HepG2 (cell line): ENCODE measurements around the gene ATP6V0D1. TPM values are rescaled to one million over a fixed set of nuclear protein-coding genes. Genes with fewer than 3 reads are reported as not detected.

Experiments
- FOXM1 ChIP-seq: sonication (generic); formaldehyde crosslinking; IDR thresholded peaks from 2 replicates; pipeline ENCODE4 v1.5.0; 2020; ENCODE audit warnings: missing genetic modification reagents
- GLMP ChIP-seq: sonication (generic); formaldehyde crosslinking; IDR thresholded peaks from 2 replicates; pipeline ENCODE4 v1.9.0; 2021; ENCODE audit warnings: missing genetic modification reagents, mild to moderate bottlenecking, borderline replicate concordance
- HOXA7 ChIP-seq: sonication (generic); formaldehyde crosslinking; IDR thresholded peaks from 2 replicates; pipeline ENCODE4 v1.8.1; 2022; ENCODE audit warnings: mild to moderate bottlenecking, missing genetic modification reagents, moderate library complexity
- KAT8 ChIP-seq: IDR thresholded peaks from 2 replicates; pipeline ENCODE4 v1.6.1; 2016; ENCODE audit warnings: missing genetic modification reagents, missing compliant biosample characterization
- KLF16 ChIP-seq, 2 experiments: sonication (generic) in 1 of 2; formaldehyde crosslinking in 1 of 2; IDR thresholded peaks; 2 replicates each; pipeline versions ENCODE4 v1.6.1 to v1.8.0; 2016 to 2023; ENCODE audit warnings: missing genetic modification reagents in 2 of 2, missing compliant biosample characterization in 1 of 2
- NFAT5 ChIP-seq: sonication (generic); formaldehyde crosslinking; IDR thresholded peaks from 2 replicates; pipeline ENCODE4 v1.4.0; 2020; ENCODE audit warnings: missing genetic modification reagents
- NFRKB ChIP-seq: fragments of 450-650 bp; IDR thresholded peaks from 2 replicates; pipeline ENCODE4 v1.6.1; 2017
- PAXIP1 ChIP-seq: sonication (generic); formaldehyde crosslinking; conservative IDR thresholded peaks from 2 replicates; pipeline ENCODE4 v1.4.0; 2020; ENCODE audit warnings: mild to moderate bottlenecking, missing genetic modification reagents, moderate library complexity
- RAD51 ChIP-seq: fragments of 450-650 bp; IDR thresholded peaks from 2 replicates; pipeline ENCODE4 v1.6.1; 2016; ENCODE audit warnings: borderline replicate concordance
- ZBTB14 ChIP-seq: sonication (generic); formaldehyde crosslinking; IDR thresholded peaks from 2 replicates; pipeline ENCODE4 v1.4.0; 2020; ENCODE audit warnings: missing genetic modification reagents
- ZBTB26 ChIP-seq: IDR thresholded peaks from 2 replicates; pipeline ENCODE4 v1.6.1; 2016; ENCODE audit warnings: missing compliant biosample characterization, missing genetic modification reagents, borderline replicate concordance
- ZFP91 ChIP-seq: sonication (generic); formaldehyde crosslinking; IDR thresholded peaks from 2 replicates; pipeline ENCODE4 v1.9.0; 2022; ENCODE audit warnings: missing genetic modification reagents, mild to moderate bottlenecking, borderline replicate concordance
- ZNF605 ChIP-seq: sonication (generic); formaldehyde crosslinking; IDR thresholded peaks from 2 replicates; pipeline ENCODE4 v1.8.0; 2022; ENCODE audit warnings: mild to moderate bottlenecking, missing genetic modification reagents
- ZNF740 ChIP-seq: sonication (generic); formaldehyde crosslinking; IDR thresholded peaks from 2 replicates; pipeline ENCODE4 v1.4.0; 2020; ENCODE audit warnings: missing genetic modification reagents
- polyA plus RNA-seq, 8 experiments: library from polyadenylated mRNA; depleted of rRNA in 3 of 8; stranded (reverse) in 7 of 8; unstranded in 1 of 8; fragments of >200 nt; fragmentation: Illumina TruSeq in 4 of 8; extraction: Trizol in 4 of 8; gene quantifications; 2 replicates each; pipeline versions ENCODE4 v1.2.1 to v1.2.3, GENCODE V29; 2011 to 2016; ENCODE audit warnings: low read depth in 4 of 8, missing spikeins in 1 of 8, mixed read lengths in 1 of 8; ENCODE audit not compliant: insufficient read depth in 1 of 8
- total RNA-seq, 5 experiments: library from RNA; depleted of rRNA; stranded (reverse); fragments of >200 nt; fragmentation: Illumina TruSeq; extraction: Trizol; gene quantifications; 2 replicates each; pipeline ENCODE4 v1.2.3, GENCODE V29; 2016; ENCODE audit warnings: low read depth in 1 of 5

ATP6V0D1 gene
- total and polyA plus RNA-seq, 2 of the 13 experiments (the other 11 are each of a cell fraction or from before 2014, with no cell fraction given): 51.1 to 61.3 TPM

GRCh38 chr16:67528222-67528869 is 47.4 kb upstream of the ATP6V0D1 start, which contains the start of gene RIPOR1 (continued):
- TF ChIP-seq ZNF740 (CRISPR knock-in tag): no peak
- TF ChIP-seq RAD51: no peak
- no peak for TF ChIP-seq GLMP (CRISPR knock-in tag)
- TF ChIP-seq NFAT5 (CRISPR knock-in tag): no peak
- TF ChIP-seq FOXM1 (CRISPR knock-in tag): no peak; the same call in 1 of the 2 replicates
- no peak for TF ChIP-seq NFRKB
- no peak for TF ChIP-seq ZNF605 (CRISPR knock-in tag)
- TF ChIP-seq ZBTB26 (CRISPR knock-in tag): peak; percentile 71
- TF ChIP-seq ZBTB14: no peak
- no peak for TF ChIP-seq HOXA7 (CRISPR knock-in tag)
- no peak for TF ChIP-seq KAT8
- no peak for TF ChIP-seq KLF16 (CRISPR knock-in tag; IDR thresholded peaks at IDR 0.05)
- TF ChIP-seq PAXIP1: no peak
- peak; percentile 70; the same call in 1 of the 2 replicates for TF ChIP-seq ZFP91 (CRISPR knock-in tag)
